K562 (cell line): ENCODE results near the gene ZNRD2. TPM values are rescaled to one million over a fixed set of nuclear protein-coding genes. Genes with fewer than 3 reads are reported as not detected.
A peak's percentile ranks its signal among the peaks of the same experiment; 100 is the strongest.

ENCODE experiments used
- CLOCK ChIP-seq: fragments of 250-450 bp; sonication (Bioruptor Pico); IDR thresholded peaks from 2 replicates; pipeline ENCODE4 v1.4.0; 2020; ENCODE audit warnings: mild to moderate bottlenecking, moderate library complexity, borderline replicate concordance
- CTBP1 ChIP-seq: fragments of 450-650 bp; IDR thresholded peaks from 2 replicates; pipeline ENCODE4 v1.6.1; 2016; ENCODE audit warnings: borderline replicate concordance
- DDX20 ChIP-seq: fragments of 450-650 bp; IDR thresholded peaks from 2 replicates; pipeline ENCODE4 v1.6.1; 2016; ENCODE audit warnings: missing genetic modification characterization, low read depth, mild to moderate bottlenecking, missing compliant biosample characterization, moderate library complexity
- ETS2 ChIP-seq: IDR thresholded peaks from 2 replicates; pipeline ENCODE4 v1.6.1; 2016; ENCODE audit warnings: borderline replicate concordance, missing genetic modification characterization, mild to moderate bottlenecking, moderate library complexity, missing compliant biosample characterization; ENCODE audit not compliant: poor library complexity, severe bottlenecking
- FOXJ2 ChIP-seq: fragments of 200-800 bp; sonication (Bioruptor generic); IDR thresholded peaks from 2 replicates; pipeline ENCODE4 v1.6.1; 2016; ENCODE audit warnings: missing genetic modification characterization, missing compliant biosample characterization
- GATAD2B ChIP-seq: fragments of 450-650 bp; IDR thresholded peaks from 2 replicates; pipeline ENCODE4 v1.6.1; 2017; ENCODE audit warnings: mild to moderate bottlenecking, borderline replicate concordance
- GMEB1 ChIP-seq: fragments of 250-450 bp; sonication (Bioruptor Pico); IDR thresholded peaks from 2 replicates; pipeline ENCODE4 v1.4.0; 2020; ENCODE audit warnings: mild to moderate bottlenecking
- IFI16 ChIP-seq: fragments of 250-450 bp; sonication (Bioruptor Pico); IDR thresholded peaks from 2 replicates; pipeline ENCODE4 v2.1.2; 2022; ENCODE audit warnings: mild to moderate bottlenecking, inconsistent platforms
- KHSRP ChIP-seq: fragments of 450-650 bp; IDR thresholded peaks from 2 replicates; pipeline ENCODE4 v1.6.1; 2017
- KLF16 ChIP-seq: IDR thresholded peaks from 2 replicates; pipeline ENCODE4 v1.6.1; 2016; ENCODE audit warnings: antibody characterized with exemption
- MCM2 ChIP-seq: fragments of 450-650 bp; IDR thresholded peaks from 2 replicates; pipeline ENCODE4 v1.6.1; 2017; ENCODE audit warnings: low read depth, mild to moderate bottlenecking
- NR1H2 ChIP-seq: sonication (generic); formaldehyde crosslinking; IDR thresholded peaks from 2 replicates; pipeline ENCODE4 v1.4.0; 2020; ENCODE audit warnings: mild to moderate bottlenecking, missing genetic modification reagents
- PHB ChIP-seq: fragments of 250-450 bp; sonication (Bioruptor Pico); IDR thresholded peaks from 2 replicates; pipeline ENCODE4 v1.5.0; 2021
- PHB2 ChIP-seq: fragments of 450-650 bp; IDR thresholded peaks from 2 replicates; pipeline ENCODE4 v1.6.1; 2017; ENCODE audit warnings: low read depth
- POLR2G ChIP-seq: fragments of 200-400 bp; formaldehyde crosslinking; IDR thresholded peaks from 2 replicates; pipeline ENCODE4 v1.6.1; 2017; ENCODE audit warnings: low read depth, mild to moderate bottlenecking, antibody characterized with exemption, low read length, moderate library complexity
- RBFOX2 ChIP-seq: fragments of 200-400 bp; formaldehyde crosslinking; IDR thresholded peaks from 2 replicates; pipeline ENCODE4 v1.6.1; 2017; ENCODE audit warnings: low read depth, mild to moderate bottlenecking, low read length, moderate library complexity
- RBM22 ChIP-seq: fragments of 200-400 bp; formaldehyde crosslinking; IDR thresholded peaks from 2 replicates; pipeline ENCODE4 v1.6.1; 2018; ENCODE audit warnings: low read length, low read depth; ENCODE audit not compliant: poor library complexity, severe bottlenecking
- SMARCE1 ChIP-seq: fragments of 450-650 bp; IDR thresholded peaks from 2 replicates; pipeline ENCODE4 v1.7.1; 2016; ENCODE audit warnings: mild to moderate bottlenecking
- SREBF2 ChIP-seq: sonication (generic); formaldehyde crosslinking; IDR thresholded peaks from 2 replicates; pipeline ENCODE4 v1.4.0; 2020; ENCODE audit warnings: mild to moderate bottlenecking, missing genetic modification reagents
- TCFL5 ChIP-seq: fragments of 250-450 bp; sonication (Bioruptor Pico); conservative IDR thresholded peaks from 2 replicates; pipeline ENCODE4 v1.6.1; 2021; ENCODE audit warnings: mild to moderate bottlenecking, moderate library complexity, matching md5 sums
- TSC22D4 ChIP-seq: fragments of 450-650 bp; IDR thresholded peaks from 2 replicates; pipeline ENCODE4 v1.6.1; 2016; ENCODE audit warnings: missing genetic modification characterization, missing biosample characterization, control low read depth
- ZNF165 ChIP-seq: fragments of 250-450 bp; sonication (Bioruptor Pico); IDR thresholded peaks from 2 replicates; pipeline ENCODE4 v1.4.0; 2020; ENCODE audit warnings: borderline replicate concordance
- ZNF274 ChIP-seq: IDR thresholded peaks from 2 replicates; pipeline ENCODE4 v1.6.1; 2011; ENCODE audit warnings: low read depth, mild to moderate bottlenecking, low read length, moderate library complexity, borderline replicate concordance
- ZNF277 ChIP-seq: fragments of 250-450 bp; sonication (Bioruptor Pico); IDR thresholded peaks from 2 replicates; pipeline ENCODE4 v1.8.0; 2022; ENCODE audit warnings: inconsistent platforms, mild to moderate bottlenecking, moderate library complexity, borderline replicate concordance
- ZNF431 ChIP-seq: sonication (generic); formaldehyde crosslinking; IDR thresholded peaks from 2 replicates; pipeline ENCODE4 v1.8.0; 2022; ENCODE audit warnings: mild to moderate bottlenecking, missing genetic modification reagents
- ZNF668 ChIP-seq: fragments of 250-450 bp; sonication (Bioruptor Pico); IDR thresholded peaks from 2 replicates; pipeline ENCODE4 v1.8.0; 2022; ENCODE audit warnings: mild to moderate bottlenecking, inconsistent platforms
- polyA plus RNA-seq, 8 experiments: library from polyadenylated mRNA; depleted of rRNA in 4 of 8; stranded (reverse) in 5 of 8; unstranded in 3 of 8; fragments of >200 nt; fragmentation: Nextera tagmentation in 2 of 8; fragmentation: Illumina TruSeq in 1 of 8; extraction: Ambion mirVana in 2 of 8; extraction: Trizol in 1 of 8; gene quantifications; 2 replicates each; pipeline versions ENCODE4 v1.2.1 to v1.2.3, GENCODE V29; 2011 to 2014; ENCODE audit warnings: inconsistent platforms in 1 of 8, missing spikeins in 1 of 8
- total RNA-seq, 7 experiments: library from RNA; depleted of rRNA in 6 of 7; stranded (reverse); fragments of >200 nt in 6 of 7; fragmentation: Illumina TruSeq in 2 of 7; extraction: Trizol in 2 of 7; gene quantifications; 2 replicates each; pipeline versions ENCODE4 v1.2.1 to v1.2.3, GENCODE V29; 2011 to 2021; ENCODE audit warnings: low replicate concordance in 1 of 7

ZNRD2 gene
- total and polyA plus RNA-seq, 9 of the 15 experiments (the other 6 are each of a cell fraction or from before 2014, with no cell fraction given), result 13.4 to 129 (median 60.4) TPM

GRCh38 chr11:65595543-65596281, 25.4 kb downstream of the ZNRD2 start, which contains the start of gene KCNK7 (continued):
- no peak for TF ChIP-seq PHB2
- no peak for TF ChIP-seq SREBF2 (CRISPR knock-in tag)
- peak; percentile 36; the same call in 1 of the 2 replicates for TF ChIP-seq RBFOX2
- no peak for TF ChIP-seq NR1H2
- TF ChIP-seq KHSRP, result no peak
- TF ChIP-seq PHB (CRISPR knock-in tag), result no peak
- no peak for TF ChIP-seq DDX20 (tag)
- no peak for TF ChIP-seq FOXJ2 (tag)
- no peak for TF ChIP-seq ZNF274
- TF ChIP-seq ZNF165 (CRISPR knock-in tag), result no peak
- TF ChIP-seq MCM2, result no peak
- TF ChIP-seq CTBP1, result no peak
- no peak for TF ChIP-seq ZNF668
- TF ChIP-seq KLF16, result no peak
- no peak for TF ChIP-seq TSC22D4
- TF ChIP-seq GMEB1 (CRISPR knock-in tag), result no peak
- no peak for TF ChIP-seq ZNF431 (CRISPR knock-in tag)
- TF ChIP-seq ZNF277 (CRISPR knock-in tag), result no peak
- TF ChIP-seq IFI16 (CRISPR knock-in tag), result no peak
- no peak for TF ChIP-seq SMARCE1
- TF ChIP-seq RBM22, result peak; percentile 40
- TF ChIP-seq GATAD2B, result no peak
- TF ChIP-seq POLR2G, result peak; percentile 76
- no peak for TF ChIP-seq TCFL5 (CRISPR knock-in tag)
- TF ChIP-seq ETS2 (tag), result no peak
- TF ChIP-seq CLOCK, result no peak
